IMR-90 (cell line): ENCODE data around the gene CD8B. TPM values are rescaled to one million over a fixed set of nuclear protein-coding genes. Genes with fewer than 3 reads are reported as not detected.

Source experiments
- ATAC-seq: fragments of 200-7000 bp; cut with Tn5 transposase; 2 replicates; pipeline ENCODE4 v1.9.1; 2020; ENCODE audit warnings: low read depth, mild to moderate bottlenecking, moderate library complexity
- BruUV-seq: library from RNA; stranded (reverse); fragments of 400-500 nt; replicated peaks from 2 replicates; lab custom pipeline; 2021; lab: Mats Ljungman, UMichigan
- CTCF ChIA-PET: fragments of 300-600 bp; formaldehyde crosslinking; extraction: SDS; loops from one replicate; lab custom pipeline; 2021; ENCODE audit warnings: antibody characterized with exemption; lab: Yijun Ruan, JAX
- POLR2A ChIA-PET: fragments of 300-600 bp; sonication (Branson Sonifier 250); formaldehyde crosslinking; loops from one replicate; lab custom pipeline; 2022; ENCODE audit warnings: antibody characterized with exemption; ENCODE audit not compliant: unreplicated experiment; lab: Charles Lee
- DNase-seq: peaks from one replicate; pipeline ENCODE4 v3.0.0; 2013
- H2AFZ ChIP-seq: replicated peaks from 2 replicates; pipeline ENCODE3; 2013; ENCODE audit warnings: low read length, mild to moderate bottlenecking; ENCODE audit not compliant: poor library complexity
- H2AK5ac ChIP-seq: 2 replicates; pipeline ENCODE4 v1.6.1; 2013; ENCODE audit warnings: low read depth, low read length, inconsistent platforms
- H2AK9ac ChIP-seq: replicated peaks from 2 replicates; pipeline ENCODE3; 2013; ENCODE audit warnings: mild to moderate bottlenecking, low read depth, low read length, moderate library complexity; ENCODE audit not compliant: poor library complexity
- H2BK120ac ChIP-seq: 2 replicates; pipeline ENCODE4 v1.6.1; 2013; ENCODE audit warnings: low read depth, low read length, inconsistent platforms
- H2BK15ac ChIP-seq: 3 replicates; pipeline ENCODE4 v1.6.1; 2013; ENCODE audit warnings: low read depth, low read length, inconsistent platforms
- H2BK20ac ChIP-seq: 2 replicates; pipeline ENCODE4 v1.6.1; 2013; ENCODE audit warnings: low read depth, mild to moderate bottlenecking, inconsistent platforms, low read length, moderate library complexity
- H2BK5ac ChIP-seq: 2 replicates; pipeline ENCODE4 v1.6.1; 2013; ENCODE audit warnings: mild to moderate bottlenecking, low read depth, low read length, inconsistent platforms; ENCODE audit not compliant: poor library complexity, severe bottlenecking
- H3K14ac ChIP-seq: replicated peaks from 2 replicates; pipeline ENCODE4 v1.6.1; 2013; ENCODE audit warnings: low read depth, low read length, inconsistent platforms
- H3K18ac ChIP-seq: 2 replicates; pipeline ENCODE4 v1.6.1; 2013; ENCODE audit warnings: low read depth, low read length, control low read depth
- H3K23ac ChIP-seq: 2 replicates; pipeline ENCODE4 v1.6.1; 2013; ENCODE audit warnings: low read depth, low read length, inconsistent platforms
- H3K27ac ChIP-seq: 2 replicates; pipeline ENCODE4 v1.5.1; 2013; ENCODE audit warnings: mild to moderate bottlenecking, control low read depth, low read length; ENCODE audit not compliant: insufficient read depth
- H3K27me3 ChIP-seq: 2 replicates; pipeline ENCODE4 v1.6.1; 2013; ENCODE audit warnings: low read length; ENCODE audit not compliant: control insufficient read depth, insufficient read depth
- H3K36me3 ChIP-seq: 2 replicates; pipeline ENCODE4 v1.6.1; 2013; ENCODE audit warnings: low read length, mixed read lengths; ENCODE audit not compliant: control insufficient read depth, insufficient read depth
- H3K4ac ChIP-seq: 2 replicates; pipeline ENCODE4 v1.6.1; 2013; ENCODE audit warnings: low read depth, low read length, inconsistent platforms
- H3K4me1 ChIP-seq: 2 replicates; pipeline ENCODE4 v1.6.1; 2013; ENCODE audit warnings: low read length, mixed read lengths; ENCODE audit not compliant: control insufficient read depth, insufficient read depth
- H3K4me2 ChIP-seq: 2 replicates; pipeline ENCODE4 v1.6.1; 2013; ENCODE audit warnings: low read depth, mild to moderate bottlenecking, control low read depth, low read length, moderate library complexity
- H3K4me3 ChIP-seq: 2 replicates; pipeline ENCODE4 v1.5.1; 2013; ENCODE audit warnings: low read depth, mild to moderate bottlenecking, control low read depth, low read length, moderate library complexity; ENCODE audit not compliant: insufficient read depth
- H3K56ac ChIP-seq: 2 replicates; pipeline ENCODE4 v1.6.1; 2013; ENCODE audit warnings: low read length, inconsistent platforms; ENCODE audit not compliant: insufficient read depth; ENCODE audit errors: extremely low read depth
- H3K79me1 ChIP-seq, 2 experiments: 2 replicates each; pipeline ENCODE4 v1.6.1; 2013; ENCODE audit warnings: low read length in 2 of 2, inconsistent platforms in 1 of 2, low read depth in 1 of 2
- H3K9ac ChIP-seq: 2 replicates; pipeline ENCODE4 v1.6.1; 2013; ENCODE audit warnings: low read depth, low read length, control low read depth
- H3K9me1 ChIP-seq: 2 replicates; pipeline ENCODE4 v1.6.1; 2013; ENCODE audit warnings: low read length, inconsistent platforms; ENCODE audit not compliant: insufficient read depth
- H3K9me3 ChIP-seq: 2 replicates; pipeline ENCODE4 v1.6.1; 2013; ENCODE audit warnings: low read length; ENCODE audit not compliant: control insufficient read depth, insufficient read depth
- H4K20me1 ChIP-seq: 2 replicates; pipeline ENCODE4 v1.6.1; 2013; ENCODE audit warnings: low read length, inconsistent platforms; ENCODE audit not compliant: insufficient read depth
- H4K5ac ChIP-seq: 2 replicates; pipeline ENCODE4 v1.6.1; 2013; ENCODE audit warnings: mild to moderate bottlenecking, low read depth, low read length, control low read depth
- H4K8ac ChIP-seq, 2 experiments: 2 replicates each; pipeline ENCODE4 v1.6.1; 2013; ENCODE audit warnings: low read depth in 2 of 2, low read length in 2 of 2, control low read depth in 1 of 2, inconsistent platforms in 1 of 2
- H4K91ac ChIP-seq: 2 replicates; pipeline ENCODE4 v1.6.1; 2013; ENCODE audit warnings: low read depth, low read length, inconsistent platforms; ENCODE audit not compliant: insufficient read depth
- CEBPB ChIP-seq: IDR thresholded peaks from 2 replicates; pipeline ENCODE4 v1.6.1; 2012; ENCODE audit warnings: low read depth, low read length, improper control_type of control experiment
- CHD1 ChIP-seq: IDR thresholded peaks from 2 replicates; pipeline ENCODE4 v1.6.1; 2012; ENCODE audit warnings: low read depth, low read length, improper control_type of control experiment
- CTCF ChIP-seq: conservative IDR thresholded peaks from 2 replicates; pipeline ENCODE4 v1.5.1; 2012; ENCODE audit warnings: mild to moderate bottlenecking, low read depth, low read length, improper control_type of control experiment
- ELK1 ChIP-seq: fragments of 150-350 bp; IDR thresholded peaks from 2 replicates; pipeline ENCODE4 v1.6.1; 2016; ENCODE audit warnings: low read depth, mild to moderate bottlenecking, low read length, moderate library complexity, borderline replicate concordance
- MAZ ChIP-seq: IDR thresholded peaks from 2 replicates; pipeline ENCODE4 v1.6.1; 2012; ENCODE audit warnings: low read depth, mild to moderate bottlenecking, low read length, improper control_type of control experiment, moderate library complexity, borderline replicate concordance
- MXI1 ChIP-seq: IDR thresholded peaks from 2 replicates; pipeline ENCODE4 v1.6.1; 2012; ENCODE audit warnings: low read depth, mild to moderate bottlenecking, low read length, moderate library complexity, borderline replicate concordance
- NFE2L2 ChIP-seq: fragments of 150-350 bp; IDR thresholded peaks from 2 replicates; pipeline ENCODE4 v1.6.1; 2016; ENCODE audit warnings: low read depth, mild to moderate bottlenecking, low read length
- POLR2A ChIP-seq: IDR thresholded peaks from 2 replicates; pipeline ENCODE4 v1.6.1; 2012; ENCODE audit warnings: mild to moderate bottlenecking, low read depth, low read length
- RCOR1 ChIP-seq: IDR thresholded peaks from 2 replicates; pipeline ENCODE4 v1.6.1; 2012; ENCODE audit warnings: mild to moderate bottlenecking, low read length, improper control_type of control experiment; ENCODE audit not compliant: insufficient replicate concordance
- RFX5 ChIP-seq: IDR thresholded peaks from 2 replicates; pipeline ENCODE4 v1.8.0; 2012; ENCODE audit warnings: low read depth, mild to moderate bottlenecking, low read length, moderate library complexity
- USF2 ChIP-seq: fragments of 150-350 bp; IDR thresholded peaks from 2 replicates; pipeline ENCODE4 v1.6.1; 2017; ENCODE audit warnings: mild to moderate bottlenecking, antibody characterized with exemption, low read length, low read depth
- WGBS, 2 experiments: methylation state at CpG; one replicate each; pipeline versions ENCODE4 v1.1.5 to v1.1.7; 2013; ENCODE audit warnings: missing lambda C conversion rate in 2 of 2; ENCODE audit not compliant: insufficient read length in 1 of 2; ENCODE audit errors: extremely low coverage in 2 of 2; 5-methylcytosine and 5-hydroxymethylcytosine counted together
- dilution Hi-C: fragments of 300-500 bp; cut with HindIII; formaldehyde crosslinking; loops from one replicate; pipeline ENCODE4 v1.14.3; 2018; ENCODE audit warnings: low sequenced_read_pairs; ENCODE audit not compliant: unreplicated experiment
- in situ Hi-C: fragments of 300-500 bp; cut with MboI; formaldehyde crosslinking; loops from 3 replicates; pipeline ENCODE4 v1.14.3; 2019; ENCODE audit warnings: low sequenced_read_pairs, inconsistent platforms, mixed read lengths
- intact Hi-C: fragments of 100-400 bp; cut with micrococcal nuclease; formaldehyde crosslinking; loops from 2 replicates; pipeline ENCODE4 v1.10.0; 2022
- polyA plus RNA-seq, 3 experiments: library from polyadenylated mRNA; depleted of rRNA; stranded (reverse); fragments of >200 nt; gene quantifications; 2 replicates each; pipeline ENCODE4 v1.2.3, GENCODE V29; 2012; ENCODE audit warnings: low replicate concordance in 1 of 3
- total RNA-seq: library from RNA; depleted of rRNA; stranded (reverse); fragments of >200 nt; gene quantifications from 2 replicates; pipeline ENCODE4 v1.2.3, GENCODE V29; 2012

Gene CD8B
- total and polyA plus RNA-seq, 2 of the 4 experiments (the other 2 are of a cell fraction), result not detected

GRCh38 chr2:86772611-86773010 lies 89.1 kb downstream of the CD8B start:
- no peaks in the 10 kb centered on the region for H4K20me1 ChIP-seq
- H3K36me3 ChIP-seq, result peaks cover 18% of the 10 kb centered on the region
- in situ Hi-C loops (no loop called here), intact Hi-C loops (no loop called here), dilution Hi-C loops (no loop called here)
- H2BK120ac ChIP-seq, result no peak overlapping the region
- H3K23ac ChIP-seq, result no peak overlapping the region
- no peak overlapping the region for H2AFZ ChIP-seq
- no peaks in the 10 kb centered on the region for H3K9me3 ChIP-seq
- H2AK9ac ChIP-seq, result no peak overlapping the region
- H3K9ac ChIP-seq, result no peak overlapping the region
- no peak overlapping the region for H3K4me3 ChIP-seq
- H4K8ac ChIP-seq, result no peak overlapping the region
- no peaks in the 10 kb centered on the region; the same call in 1 of the 2 replicates for H3K9me1 ChIP-seq
- no peak overlapping the region for H2BK20ac ChIP-seq
- TF ChIP-seq POLR2A (no peak), CTCF (no peak), USF2 (no peak), CHD1 (no peak), CEBPB (no peak), RFX5 (no peak), NFE2L2 (no peak), MAZ (no peak), ELK1 (no peak), RCOR1 (no peak), MXI1 (no peak)
- POLR2A ChIA-PET, result no interaction called here
- no peak overlapping the region for H2AK5ac ChIP-seq
- DNase-seq (no peak), ATAC-seq (no peak)
- CTCF ChIA-PET, result no interaction called here
- no CpG with 5 or more reads among the region's 5 CpGs for WGBS, 2 experiments
- BruUV-seq, result no TSS peak
- H3K4me1 ChIP-seq, result no peaks in the 10 kb centered on the region
- no peak overlapping the region for H3K27ac ChIP-seq
- H4K91ac ChIP-seq, result no peak overlapping the region
- no peak overlapping the region for H3K4ac ChIP-seq
- H2BK5ac ChIP-seq, result no peak overlapping the region
- H3K4me2 ChIP-seq, result no peak overlapping the region
- H3K18ac ChIP-seq, result no peak overlapping the region
- H2BK15ac ChIP-seq, result no peak overlapping the region
- no peak overlapping the region for H3K56ac ChIP-seq
- H3K27me3 ChIP-seq, result no peaks in the 10 kb centered on the region
- H3K14ac ChIP-seq, result no peak overlapping the region
- H4K5ac ChIP-seq, result no peak overlapping the region
- H3K79me1 ChIP-seq, result no peaks in the 10 kb centered on the region
